Superior temporal gyrus (tissue), 1 donor: ENCODE data around the gene CTNND2.
"Not testable (repeated sequence)": the region's sequence is repeated elsewhere in the genome, so short reads cannot be mapped to it uniquely, and the experiment has no call there.

Experiments used
- DNase-seq: peaks from one replicate; pipeline ENCODE4 v3.0.0-alpha.2; 2016; ENCODE audit errors: extremely low spot score

CTNND2 gene

DNA sequence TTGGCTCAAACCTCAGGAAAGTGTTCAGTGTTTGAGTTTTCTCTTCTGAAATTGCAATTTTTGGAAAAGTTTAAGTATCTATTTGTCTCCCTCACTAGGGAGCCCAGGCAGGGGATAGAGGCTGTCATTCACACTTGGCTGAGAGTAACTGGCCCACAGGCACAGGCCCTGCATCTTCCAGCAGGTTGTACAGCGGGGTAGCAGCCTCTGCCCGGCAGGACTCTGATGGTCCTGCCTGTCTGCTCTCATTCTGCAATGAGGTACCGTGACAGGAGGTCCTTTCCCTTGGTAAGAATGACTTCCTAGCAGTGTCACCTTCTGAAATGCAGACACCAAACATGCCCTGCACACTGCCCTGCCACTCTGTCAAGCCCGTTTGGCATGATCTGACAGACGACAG lies 860.4 kb downstream of the CTNND2 start:
- DNase-seq, result no peak

DNA sequence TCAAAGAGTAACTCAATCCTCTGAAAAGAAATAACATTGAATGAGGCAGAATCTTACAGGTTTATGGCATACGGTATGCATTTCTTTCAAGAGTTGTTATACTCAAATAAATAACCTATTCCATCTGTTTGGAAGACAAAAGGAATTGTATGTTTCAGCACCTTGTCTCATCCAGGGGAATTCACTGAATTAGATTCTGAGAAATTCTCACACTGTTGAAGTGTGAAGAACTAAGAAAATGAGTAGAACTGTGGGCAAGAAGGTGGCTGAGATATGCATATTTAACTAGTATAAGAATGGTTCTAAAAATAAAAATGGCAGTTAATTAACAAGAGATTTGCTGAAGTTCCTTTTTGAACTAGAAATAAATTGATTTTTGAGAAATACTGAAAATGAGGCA lies 863.9 kb downstream of the CTNND2 start:
- DNase-seq, result no peak

DNA sequence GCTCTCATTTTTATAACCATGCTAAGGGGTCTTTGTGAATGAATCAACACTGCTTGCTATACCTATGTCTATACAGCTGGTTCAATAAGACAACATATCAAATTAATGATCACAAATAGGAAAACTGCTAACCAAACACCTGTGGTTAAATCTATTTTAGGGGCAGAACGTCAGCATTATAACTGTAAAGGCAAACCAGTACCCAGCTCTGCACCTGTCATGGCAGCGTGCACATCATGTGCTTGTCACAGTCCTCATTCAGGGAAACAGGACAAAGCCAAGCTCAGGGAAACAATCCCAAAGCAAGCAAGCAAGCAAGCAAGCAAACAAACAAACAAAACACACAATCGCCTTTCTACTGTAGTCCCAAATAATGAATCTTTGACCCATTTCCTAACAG lies 865.5 kb downstream of the CTNND2 start:
- no peak for DNase-seq

DNA sequence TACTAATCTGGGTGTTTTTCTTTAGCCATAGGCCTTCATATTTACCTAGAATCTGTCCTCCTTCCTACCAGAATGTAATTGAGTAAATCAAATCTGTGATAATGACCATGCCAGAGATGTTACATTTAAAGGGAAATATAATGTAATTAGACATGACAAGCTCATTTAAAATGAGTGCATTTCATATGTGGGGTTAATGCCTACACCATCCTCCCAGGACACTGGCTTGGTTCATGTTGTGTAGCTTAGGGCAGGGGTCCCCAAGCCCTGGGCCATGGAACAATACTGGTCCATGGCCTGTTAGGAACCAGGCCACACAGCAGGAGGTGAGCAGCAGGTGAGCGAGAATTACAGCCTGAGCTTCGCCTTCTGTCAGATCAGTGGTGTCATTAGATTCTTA lies 866.3 kb downstream of the CTNND2 start:
- no peak for DNase-seq

DNA sequence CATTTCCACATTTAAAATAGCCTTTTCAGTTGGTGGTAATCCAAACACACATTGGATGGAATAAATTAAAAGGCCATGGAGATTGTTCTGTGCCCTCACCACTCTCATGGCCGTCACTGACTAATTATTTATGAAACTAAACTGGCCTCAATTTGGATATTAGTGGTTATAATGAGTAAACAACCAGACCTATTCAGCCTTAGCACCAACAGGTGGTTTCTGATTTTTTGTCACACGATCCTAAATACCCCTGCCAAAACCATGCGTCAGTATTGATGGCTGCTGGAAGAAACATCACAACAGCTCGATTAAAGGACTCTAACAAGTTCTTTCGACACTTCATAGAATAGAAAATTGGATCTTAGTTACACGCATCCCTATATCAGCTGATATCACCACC lies 867.2 kb downstream of the CTNND2 start:
- no peak for DNase-seq

DNA sequence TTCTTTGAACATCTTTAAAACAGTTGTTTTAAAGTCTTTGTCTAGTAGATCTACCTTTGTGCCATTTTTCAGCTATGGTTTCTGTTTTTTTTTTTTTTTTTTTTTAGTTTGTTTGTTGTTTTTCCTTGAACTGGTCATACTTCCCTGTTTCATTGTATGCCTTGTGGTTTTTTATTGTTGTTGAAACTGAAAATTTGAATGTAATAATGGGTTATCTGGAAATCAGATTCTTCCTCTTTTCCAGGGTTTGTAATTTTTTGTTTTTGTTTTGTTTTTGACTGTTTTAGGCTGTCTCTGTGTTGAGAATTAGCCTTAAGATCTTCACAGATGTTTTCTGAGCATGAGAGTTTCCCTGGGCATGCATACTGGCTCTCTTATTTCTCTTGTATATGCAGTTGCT lies 873.6 kb downstream of the CTNND2 start:
- no peak for DNase-seq

DNA sequence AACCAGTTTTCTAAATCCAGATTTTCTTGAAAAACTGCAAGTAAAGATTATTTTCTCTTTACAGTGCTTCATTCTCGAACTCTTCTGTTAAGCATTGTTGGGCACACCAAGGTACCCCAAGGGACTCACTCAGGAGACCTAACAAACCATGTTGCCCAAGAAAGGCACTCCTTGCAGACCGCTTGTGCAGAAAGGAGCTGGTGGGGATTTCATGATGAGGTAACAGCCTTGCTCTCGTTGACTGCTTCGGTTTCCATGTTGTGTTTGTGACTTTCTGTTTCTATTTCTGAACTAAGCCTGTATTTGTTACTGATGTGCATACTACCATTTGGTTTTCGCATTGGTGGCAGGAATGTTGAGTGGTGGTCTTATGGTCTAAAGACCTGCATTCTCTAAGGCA lies 876.6 kb downstream of the CTNND2 start:
- no peak for DNase-seq

DNA sequence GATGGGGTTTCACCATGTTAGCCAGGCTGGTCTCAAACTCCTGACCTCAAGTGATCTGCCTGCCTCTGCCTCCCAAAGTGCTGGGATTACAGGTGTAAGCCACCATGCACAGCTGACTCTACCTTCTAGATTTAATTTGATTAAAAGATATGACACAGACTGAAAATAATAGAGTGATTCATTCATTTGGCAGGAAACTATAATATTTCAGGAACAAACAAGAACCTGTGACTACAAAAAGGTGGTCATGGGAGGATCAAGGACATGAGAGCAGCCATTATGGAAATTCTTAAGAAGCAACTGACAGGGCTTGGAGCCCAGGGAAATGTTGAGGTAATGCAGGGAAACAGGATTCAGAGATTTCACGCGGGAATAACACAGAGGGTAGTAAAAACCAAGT lies 877.7 kb downstream of the CTNND2 start:
- no peak for DNase-seq

DNA sequence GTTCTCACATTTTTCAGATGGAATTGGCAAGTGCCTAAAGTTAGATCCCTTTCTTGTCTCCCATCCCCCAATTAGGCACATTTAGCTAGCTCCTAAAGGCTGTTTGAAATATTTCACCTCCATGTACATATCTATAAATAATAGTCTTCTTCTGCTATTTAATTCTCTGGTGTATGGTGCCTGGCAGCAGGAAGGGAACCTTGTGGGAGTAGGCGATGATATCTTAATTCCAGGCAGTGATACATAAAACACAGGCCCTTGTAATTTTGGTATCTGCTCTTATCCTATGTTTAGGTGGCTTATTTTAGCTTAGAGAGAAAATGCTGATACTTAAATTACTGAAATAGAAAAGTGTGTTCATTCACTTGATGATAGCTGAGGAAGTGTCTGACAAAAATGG lies 880.3 kb downstream of the CTNND2 start:
- DNase-seq, result no peak

DNA sequence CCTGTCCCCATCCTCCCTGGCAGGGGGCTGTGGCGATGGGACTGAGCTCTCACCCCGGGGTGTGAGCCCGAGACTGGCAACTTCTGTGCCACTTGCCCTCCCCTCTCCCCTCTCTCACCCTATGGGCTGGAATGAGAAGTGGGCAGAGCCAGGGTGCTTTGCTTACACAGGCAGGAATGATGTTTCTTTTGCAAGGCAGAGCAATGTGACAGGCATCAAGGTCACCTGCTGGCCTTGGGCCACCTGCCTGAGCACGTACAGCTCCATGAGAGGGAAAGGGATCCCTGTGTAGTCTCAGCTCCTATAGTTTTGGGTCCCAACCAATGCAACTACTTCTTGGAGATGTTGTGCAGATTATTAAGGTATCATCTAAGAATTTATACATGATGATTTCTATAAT lies 890.5 kb downstream of the CTNND2 start:
- DNase-seq, result no peak

DNA sequence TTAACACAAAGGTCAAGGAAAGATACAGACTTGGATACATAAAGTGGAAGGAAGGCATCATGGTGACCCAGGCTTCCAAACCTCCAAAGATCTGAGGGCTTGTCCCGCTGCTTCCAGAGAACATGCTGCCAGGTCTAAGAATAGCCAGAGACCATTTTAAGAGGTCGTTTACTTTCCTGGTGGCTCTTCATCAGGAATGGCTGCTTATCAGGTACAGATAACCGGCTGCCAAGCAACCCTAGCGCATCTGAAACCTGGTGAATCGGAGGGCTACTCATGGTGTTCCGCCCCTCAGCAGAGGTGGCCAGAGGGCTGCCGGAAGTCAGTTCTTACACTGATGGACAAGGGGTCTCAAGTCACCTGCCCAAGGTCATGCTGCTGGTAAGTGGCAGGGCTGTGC lies 892.0 kb downstream of the CTNND2 start:
- no peak for DNase-seq

DNA sequence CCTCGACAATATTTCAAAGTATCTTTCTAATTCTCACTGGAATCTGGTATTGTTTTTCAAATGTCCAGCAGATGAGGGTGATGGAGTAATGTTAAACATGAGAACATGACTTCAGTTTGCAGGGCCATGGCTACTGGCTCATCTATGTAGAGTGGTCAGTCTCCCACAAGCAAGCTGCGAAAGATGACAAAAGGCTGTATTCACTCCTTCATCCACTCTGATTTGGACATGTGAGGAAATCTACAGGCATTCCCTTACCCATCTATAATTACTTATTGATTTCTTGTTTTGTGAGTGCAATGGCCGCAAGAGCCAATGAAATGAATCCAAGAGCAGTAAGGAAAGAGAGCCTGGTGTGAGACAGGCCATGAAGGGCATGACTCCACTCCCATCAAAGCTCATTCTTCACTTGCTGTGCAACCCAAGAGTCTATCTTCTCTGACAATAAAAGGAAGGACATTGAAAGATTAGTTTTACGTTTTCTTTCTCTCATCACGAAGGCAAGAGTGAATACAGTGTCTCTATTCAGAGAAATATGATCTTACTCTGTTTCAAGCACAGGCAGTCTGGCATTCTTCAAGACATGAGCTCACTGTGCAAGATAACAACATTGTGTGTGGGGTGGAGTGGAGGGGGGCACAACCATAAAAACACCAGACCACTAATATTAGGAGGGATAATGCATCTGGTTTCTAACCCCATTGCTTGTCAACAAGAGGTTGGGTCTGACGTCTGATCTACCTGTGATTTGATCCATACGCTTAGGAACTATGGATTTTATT lies 893.6 kb downstream of the CTNND2 start:
- no peak for DNase-seq

DNA sequence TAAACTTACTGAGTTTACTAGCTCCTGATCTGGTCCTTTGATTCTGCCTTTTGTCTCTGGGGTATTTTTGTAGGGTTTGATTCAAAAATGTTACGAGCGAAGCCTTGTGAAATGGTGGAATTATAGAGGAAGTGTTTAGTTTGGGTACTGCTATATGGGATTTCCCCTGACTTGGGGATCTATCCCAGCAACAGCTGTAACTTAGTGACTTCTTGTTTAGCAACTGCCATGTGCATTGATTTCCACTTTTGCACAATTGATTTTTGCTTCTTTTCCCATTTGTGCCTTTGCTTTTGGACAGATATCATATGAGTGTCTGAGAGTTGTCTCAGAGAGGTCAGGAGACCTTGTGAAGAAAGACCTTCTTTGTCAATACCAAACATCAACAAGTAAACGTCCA lies 894.7 kb downstream of the CTNND2 start:
- no peak for DNase-seq

DNA sequence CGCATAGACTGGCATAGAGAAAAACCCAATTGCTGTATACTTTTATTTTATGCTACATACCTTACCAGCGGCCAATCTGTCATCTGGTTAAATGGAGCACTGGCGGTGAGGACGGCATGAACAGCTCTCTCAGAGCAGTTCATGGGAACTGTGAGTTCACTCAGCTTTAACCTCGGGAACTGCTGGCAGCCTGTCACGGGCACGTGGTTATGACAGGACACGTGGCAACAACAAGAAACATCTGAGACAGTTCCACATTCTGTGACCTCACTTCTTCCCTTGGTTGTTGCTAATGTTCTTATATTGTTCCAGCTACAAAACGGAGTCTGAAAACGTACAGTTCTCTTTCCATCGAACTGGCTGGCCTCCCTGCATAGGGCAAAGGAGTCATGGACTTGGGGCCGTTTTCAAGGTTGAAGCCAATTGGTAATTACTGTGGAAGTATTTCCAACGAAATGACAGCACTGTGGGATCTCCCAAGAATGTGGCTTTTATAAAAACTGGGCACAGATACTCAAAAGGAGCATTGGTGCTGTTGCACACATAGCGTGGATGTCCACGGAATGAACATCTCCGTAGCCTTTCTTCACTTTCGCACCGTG lies 896.9 kb downstream of the CTNND2 start:
- no peak for DNase-seq

DNA sequence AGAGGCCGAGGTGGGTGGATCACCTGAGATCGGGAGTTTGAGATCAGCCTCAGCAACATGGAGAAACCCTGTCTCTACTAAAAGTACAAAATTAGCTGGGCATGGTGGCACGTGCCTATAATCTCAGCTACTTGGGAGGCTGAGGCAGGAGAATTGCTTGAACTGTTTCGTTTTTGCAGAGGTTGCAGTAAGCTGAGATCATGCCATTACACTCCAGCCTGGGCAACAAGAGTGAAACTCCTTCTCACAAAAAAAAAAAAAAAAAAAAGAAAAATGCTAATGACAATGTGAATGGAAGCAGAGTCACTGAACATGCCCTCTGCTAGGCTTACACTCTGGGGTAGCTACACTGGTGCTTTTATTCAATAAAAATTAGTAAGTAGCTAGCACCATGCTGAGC lies 899.7 kb downstream of the CTNND2 start:
- not testable (repeated sequence) for DNase-seq

DNA sequence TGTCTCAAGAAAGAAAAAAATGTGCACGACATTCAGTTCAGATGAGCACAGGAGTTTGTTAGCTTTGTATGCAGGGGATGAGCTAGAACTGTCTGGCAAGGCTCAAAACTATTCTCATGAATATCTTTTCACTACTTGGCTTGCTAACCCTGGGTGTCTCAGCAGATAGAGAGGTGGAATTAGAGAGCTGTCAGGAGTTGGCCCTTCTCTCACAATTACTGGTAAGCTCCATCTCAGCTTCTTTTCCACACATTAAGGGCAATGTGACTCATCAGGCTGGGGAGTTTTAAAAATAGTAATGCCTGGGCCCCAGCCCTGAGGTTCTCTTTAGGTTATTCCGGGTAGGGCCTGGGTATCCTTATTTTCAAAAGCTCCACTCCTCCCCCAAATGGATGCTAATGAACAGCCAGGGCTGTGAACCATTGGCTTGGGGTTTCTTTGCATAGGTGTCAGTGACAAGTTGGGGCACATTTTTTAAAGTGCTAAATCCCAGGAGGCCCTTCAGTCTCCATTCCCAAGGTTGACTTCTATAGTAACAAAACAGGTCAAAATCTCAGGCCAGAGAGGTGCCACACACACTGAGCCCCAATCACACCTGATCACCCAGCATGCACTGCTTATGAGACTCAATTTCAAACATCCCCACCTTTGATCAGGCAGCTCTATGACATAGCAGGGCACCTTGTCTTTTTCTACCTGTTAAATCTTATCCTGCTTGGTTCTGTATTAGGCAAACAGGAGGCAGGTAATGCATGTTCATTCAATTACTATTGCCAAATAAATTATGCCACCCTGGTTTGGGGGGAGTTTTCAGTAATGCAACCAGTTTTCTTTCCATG lies 903.5 kb downstream of the CTNND2 start:
- DNase-seq, result no peak

DNA sequence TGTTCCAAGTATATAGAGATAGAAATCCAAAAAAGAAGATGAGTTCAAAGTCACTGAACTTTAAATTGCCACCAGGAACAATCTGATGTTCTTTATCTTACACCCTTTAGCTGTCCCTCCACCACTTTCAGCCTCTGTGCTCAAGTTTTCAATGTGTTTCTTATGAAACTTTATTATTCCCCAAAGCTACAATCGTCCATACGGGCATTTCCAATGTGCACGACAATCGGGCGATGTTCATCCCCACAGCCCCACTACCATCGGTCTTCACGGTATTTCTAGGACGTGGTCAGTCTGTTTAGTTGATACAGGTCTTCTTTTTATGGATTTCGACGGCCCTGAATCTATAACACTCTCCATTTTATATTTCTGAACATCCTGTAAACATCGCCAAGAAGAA lies 904.5 kb downstream of the CTNND2 start:
- DNase-seq, result no peak

DNA sequence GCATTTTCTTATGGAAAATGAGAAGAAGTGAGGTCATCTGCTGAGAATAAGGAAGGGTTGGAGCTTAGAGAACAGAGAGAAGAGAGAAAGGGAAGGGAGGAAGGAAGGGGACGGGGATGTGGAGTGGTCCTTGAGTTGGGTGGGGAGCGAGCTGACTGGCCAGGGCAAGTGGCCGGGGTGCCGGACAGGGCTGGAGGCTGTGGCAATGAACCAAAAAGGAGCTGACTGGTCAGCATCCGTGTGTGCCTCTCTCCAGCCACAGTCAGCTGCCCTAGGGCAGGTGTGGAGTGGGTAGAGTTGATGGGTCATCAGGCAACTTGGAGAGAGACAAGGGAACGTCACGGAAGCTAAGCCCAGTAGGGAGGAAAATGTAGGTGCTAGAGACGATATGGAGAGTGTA lies 908.4 kb downstream of the CTNND2 start:
- DNase-seq, result no peak

DNA sequence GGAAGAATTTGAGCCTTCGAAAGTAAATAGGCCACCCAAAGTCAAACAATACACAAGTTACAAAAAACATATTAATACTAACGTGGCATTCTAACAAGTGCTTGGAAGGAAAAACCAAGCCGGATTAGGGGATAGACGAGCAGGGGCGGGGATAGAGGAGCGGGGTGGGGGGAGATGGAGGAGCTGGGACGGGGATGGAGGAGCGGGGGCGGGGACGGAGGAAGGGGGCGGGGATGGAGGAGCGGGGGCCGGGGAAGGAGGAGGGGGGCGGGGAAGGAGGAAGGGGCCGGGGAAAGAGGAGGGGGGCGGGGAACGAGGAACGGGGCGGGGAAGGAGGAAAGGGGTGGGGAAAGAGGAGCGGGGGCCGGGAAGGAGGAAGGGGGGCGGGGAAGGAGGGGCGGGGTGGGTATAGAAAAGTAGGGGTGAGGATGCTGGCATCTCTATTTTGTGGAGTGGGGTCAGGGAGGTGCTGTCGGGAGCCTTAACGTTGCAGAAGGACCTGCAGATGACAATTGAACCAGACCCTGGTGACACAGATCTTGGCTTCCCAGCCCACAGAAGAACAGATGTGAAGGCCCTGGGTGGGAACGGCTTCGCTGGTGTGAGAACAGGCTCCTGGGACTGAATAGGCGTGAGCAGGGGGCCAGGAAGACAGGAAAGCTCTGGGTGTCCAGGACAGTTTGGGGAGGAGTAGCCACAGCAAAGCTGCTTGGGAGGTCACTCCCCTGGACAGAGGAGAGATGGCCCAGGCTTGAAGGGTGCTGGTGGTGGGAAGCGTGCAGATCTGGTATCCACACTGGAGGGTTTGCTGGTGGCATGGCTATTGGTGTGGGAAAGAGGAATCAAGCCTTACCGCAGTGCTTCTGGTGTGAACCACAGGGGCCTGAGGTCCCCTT lies 909.9 kb downstream of the CTNND2 start:
- DNase-seq, result no peak

DNA sequence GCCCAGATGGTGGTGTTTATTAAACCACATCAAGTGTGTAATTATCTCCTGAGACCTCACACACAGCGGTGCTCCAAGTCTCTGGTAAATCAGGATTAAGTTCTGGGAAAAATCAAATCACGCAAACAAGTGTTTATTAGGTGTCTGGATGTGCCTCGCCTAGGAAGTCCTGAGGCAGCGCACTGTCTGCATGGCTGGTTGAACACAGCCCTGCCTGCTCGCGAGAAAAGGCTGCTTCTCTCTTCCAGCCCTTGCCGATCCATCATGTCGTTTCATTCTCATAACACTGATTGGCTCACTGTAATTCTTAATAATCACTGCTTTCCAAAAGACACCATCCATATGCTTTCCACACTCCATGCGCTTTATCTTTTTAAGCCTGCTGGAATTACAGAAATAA lies 913.6 kb downstream of the CTNND2 start:
- DNase-seq, result no peak

DNA sequence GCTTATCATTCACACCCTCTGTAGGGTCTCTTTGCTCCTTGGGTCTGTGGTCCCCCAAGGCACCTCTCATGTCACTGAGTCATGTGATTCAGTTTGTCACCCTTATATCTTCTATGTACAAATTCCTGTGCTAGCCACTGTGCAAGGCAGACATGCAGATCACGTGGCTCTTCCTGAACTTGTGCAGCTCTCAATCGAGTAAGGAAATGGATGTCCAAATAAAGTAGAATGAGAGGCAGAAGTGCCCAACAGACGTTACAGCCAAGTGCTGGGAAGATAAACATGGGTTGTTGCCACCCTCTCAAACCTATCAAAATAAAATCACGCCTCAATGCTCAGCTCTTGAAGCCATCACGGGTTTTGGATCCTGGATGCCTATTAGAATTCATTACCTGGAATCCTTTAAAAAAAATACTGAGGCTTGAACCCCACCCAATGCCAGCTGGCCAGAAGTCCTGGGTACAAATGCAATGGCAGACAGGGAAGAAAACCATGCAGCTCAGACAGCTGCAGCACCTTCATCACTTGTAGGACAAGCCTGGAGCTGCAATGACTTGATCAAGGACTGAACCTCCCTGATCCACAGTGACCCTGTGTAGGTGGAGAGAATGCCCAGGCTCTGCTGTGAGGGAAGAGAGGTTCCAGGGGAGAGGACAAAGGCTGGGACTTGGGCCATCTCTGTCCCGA lies 914.5 kb downstream of the CTNND2 start:
- no peak for DNase-seq
